CD4-positive, alpha-beta T cell treated with Interferon gamma for 1 hour (primary cell): ENCODE measurements around the gene CDK14.

Experiments
- DNase-seq: peaks from one replicate; pipeline ENCODE4 v3.0.0-alpha.2; 2020

CDK14 gene

DNA sequence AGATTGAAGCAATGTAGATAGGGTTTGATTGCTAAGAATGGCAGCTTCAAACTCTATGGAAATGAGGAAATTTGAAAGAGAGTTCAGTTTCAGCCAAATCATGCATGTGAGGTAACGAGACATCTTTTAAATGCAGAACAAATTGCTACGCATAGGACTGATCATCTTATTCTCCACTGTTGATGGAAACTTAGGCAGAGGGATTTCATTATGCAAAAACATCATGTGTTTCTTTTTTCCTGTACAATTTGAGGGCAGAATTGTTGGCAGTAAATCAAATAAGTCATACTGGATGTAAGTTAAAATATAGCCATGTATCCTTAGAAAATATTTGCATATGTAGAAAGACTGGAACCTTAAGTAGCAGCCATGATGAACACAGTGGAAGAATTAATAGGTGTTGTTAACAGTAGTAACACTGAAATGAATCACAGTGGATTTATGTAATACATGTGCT lies 327.4 kb downstream of the CDK14 start:
- DNase-seq, result no peak

GRCh38 chr7:90928700-90929424 lies 332.7 kb downstream of the CDK14 start:
- DNase-seq, result peak; percentile 23

- no peak for DNase-seq
Observed at GRCh38 chr7:90931986-90932916, 336.1 kb downstream of the CDK14 start.

DNA sequence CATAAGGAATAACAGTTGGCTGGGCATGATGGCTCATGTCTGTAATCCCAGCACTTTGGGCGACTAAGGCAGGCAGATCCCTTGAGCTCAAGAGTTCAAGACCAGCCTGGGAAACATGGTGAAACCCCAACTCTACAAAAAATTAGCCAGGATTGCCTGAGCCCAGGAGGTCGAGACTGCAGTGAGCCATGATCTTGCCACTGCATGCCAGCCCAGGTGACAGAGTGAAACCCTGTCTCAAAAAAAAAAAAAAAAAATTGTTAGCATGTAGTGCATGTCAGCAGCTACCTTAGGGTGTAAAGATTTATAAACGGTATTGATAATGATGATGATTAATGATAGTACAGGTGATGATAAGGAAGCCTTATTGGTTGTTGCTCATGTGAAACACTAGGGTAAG lies 336.9 kb downstream of the CDK14 start:
- DNase-seq, result no peak

- no peak for DNase-seq
Observed at GRCh38 chr7:90933984-90934383, 337.9 kb downstream of the CDK14 start.

DNA sequence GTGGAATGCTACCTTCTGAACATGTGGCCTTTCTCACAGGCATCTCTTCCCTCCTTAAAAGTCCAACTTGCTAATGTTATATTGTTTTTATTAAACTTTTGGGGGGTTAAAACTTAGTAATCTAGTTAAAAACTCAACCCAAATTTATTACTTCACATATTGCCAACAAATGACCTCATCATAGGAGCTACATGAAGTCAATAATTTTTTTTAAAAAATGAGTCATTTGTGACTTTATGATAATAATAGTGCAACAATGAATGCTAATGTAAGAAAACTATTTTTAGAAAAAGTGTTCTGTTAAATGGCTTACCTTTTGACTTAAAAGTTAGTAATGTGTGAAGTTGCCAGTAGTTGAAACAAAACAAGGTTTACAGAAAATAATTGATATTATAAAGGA lies 342.2 kb downstream of the CDK14 start:
- DNase-seq, result no peak

GRCh38 chr7:90939666-90940065 lies 343.5 kb downstream of the CDK14 start:
- no peak for DNase-seq

DNA sequence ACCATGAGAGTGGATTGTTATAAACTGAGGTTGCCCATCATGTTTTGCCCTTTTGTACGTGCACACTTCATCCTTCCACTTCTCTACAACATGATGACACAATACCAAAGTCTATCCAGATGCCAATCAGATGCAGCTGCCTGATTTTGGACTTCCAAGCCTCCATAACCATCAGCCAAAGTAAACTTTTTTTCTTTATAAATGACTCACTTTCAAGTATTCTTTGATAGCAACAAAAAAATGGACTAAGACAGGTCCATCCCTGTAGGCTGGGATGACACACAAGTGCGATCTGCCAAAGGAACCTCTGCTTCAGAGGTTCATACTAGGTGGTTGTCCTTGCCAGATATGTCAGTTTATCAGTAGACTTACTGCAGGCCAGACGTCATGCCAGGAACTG lies 347.9 kb downstream of the CDK14 start:
- no peak for DNase-seq

DNA sequence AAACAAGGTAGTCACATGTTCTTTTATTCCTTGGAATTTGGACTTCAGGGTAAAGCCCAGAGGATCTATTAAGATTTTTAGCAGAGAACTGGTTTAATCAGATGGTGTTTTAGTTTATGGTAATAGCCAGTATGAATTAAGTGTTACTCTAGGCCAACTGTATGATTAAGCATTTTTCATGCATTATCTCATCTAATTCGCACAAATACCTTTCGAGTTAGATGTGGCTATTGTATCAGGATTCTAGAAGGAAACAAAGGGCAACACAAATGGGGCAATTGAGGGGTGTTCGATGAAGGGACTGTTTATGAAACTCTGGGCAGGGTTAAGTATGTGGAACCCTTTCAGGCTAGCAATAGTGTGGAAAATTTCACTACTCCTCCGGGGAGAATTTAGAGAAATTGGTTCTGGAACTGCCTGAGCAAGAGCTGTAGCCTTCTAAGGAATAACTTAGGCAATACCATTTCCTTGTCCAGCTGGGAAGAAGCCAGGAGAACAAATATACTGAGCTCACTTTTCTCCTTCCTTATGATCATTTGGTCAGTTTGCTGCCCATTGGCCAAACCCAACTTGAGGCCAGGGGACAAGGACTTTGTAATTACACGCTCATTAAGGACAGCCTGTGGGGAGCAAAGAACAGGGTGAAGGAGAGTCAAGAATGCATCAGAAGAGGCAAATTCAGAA lies 349.1 kb downstream of the CDK14 start:
- DNase-seq, result no peak

DNA sequence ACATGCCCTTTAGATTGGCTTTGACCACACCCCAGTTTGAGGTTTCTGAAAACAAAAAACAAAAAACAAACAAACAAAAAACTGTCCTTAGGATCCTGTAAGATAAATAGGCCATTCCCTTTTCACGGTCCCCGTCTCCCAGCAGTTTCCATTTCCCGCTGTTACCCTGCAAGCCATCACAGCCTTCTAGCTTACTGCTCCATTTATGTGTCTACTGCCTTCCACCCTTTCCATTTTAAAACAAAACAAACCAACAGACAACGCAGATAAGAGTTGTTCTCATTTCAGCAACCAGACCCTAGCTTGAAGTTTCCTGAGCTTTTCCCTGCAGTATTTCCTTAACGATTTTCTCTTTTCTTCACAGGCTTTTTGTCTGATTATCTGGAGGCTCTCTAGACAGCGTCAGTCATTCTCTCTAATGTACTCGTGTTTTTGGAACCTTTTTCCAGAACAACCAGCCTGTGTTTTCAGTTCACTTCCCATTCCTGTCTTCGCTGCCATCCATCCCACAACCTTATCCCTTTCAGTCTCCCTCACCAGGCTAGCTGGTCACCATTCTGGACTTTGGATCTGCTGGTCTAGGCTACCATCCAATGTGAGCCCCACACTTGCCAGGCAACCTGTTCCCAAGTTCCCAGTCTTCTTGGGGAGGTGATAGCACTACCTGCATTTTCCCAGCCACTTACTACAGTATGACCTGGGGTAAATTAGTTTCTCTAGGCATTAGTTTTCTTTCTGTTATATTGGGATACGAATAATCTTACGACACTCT lies 350.8 kb downstream of the CDK14 start:
- no peak for DNase-seq

GRCh38 chr7:90948085-90948484 lies 352.0 kb downstream of the CDK14 start:
- DNase-seq, result no peak

GRCh38 chr7:90951229-90951628 lies 355.1 kb downstream of the CDK14 start:
- no peak for DNase-seq

GRCh38 chr7:90951986-90952954 lies 356.1 kb downstream of the CDK14 start:
- no peak for DNase-seq

DNA sequence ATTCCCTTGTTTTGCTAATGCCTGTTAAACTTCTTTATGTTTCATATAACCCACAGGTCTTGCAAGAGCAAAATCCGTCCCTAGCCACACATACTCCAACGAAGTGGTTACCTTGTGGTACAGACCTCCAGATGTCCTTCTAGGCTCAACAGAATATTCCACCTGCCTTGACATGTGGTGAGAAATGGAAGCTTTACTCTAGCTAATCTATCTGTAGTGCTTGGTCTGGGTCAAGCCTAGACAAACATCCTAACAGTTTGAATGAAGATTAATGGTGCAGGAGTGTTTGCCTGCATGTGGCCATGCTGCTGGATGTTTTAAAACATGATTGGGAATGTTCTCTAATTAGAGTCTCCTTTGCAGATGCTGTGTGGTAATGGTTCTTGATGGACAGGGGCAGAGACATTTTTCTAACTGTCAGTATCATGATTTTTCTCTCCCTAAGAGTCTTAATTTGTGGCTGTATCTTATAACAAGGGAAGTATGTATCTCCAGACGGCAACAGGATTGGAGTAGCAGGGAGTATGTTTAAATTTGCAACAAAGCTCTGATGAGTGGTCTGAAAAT lies 359.6 kb downstream of the CDK14 start:
- DNase-seq, result no peak

DNA sequence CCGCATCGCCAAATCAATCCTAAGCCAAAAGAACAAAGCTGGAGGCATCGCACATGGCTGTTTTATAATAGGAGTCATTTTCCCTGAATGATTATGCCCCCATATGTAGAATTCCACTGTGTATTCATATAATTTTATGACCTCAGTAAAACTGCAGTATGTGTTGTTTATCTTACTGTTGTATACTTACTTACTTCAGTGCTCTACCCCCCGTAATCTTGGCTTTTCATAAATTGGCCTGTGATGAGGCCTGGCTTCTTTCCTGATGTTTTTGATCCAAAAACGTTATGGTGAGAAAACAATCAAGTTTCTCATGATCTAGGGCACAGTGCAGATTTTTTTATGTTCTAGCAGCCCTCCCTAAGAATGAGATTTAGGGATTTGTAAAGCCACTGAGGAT lies 361.8 kb downstream of the CDK14 start:
- DNase-seq, result no peak

- DNase-seq, result no peak
Observed at GRCh38 chr7:90958647-90959046, 362.5 kb downstream of the CDK14 start.

GRCh38 chr7:90961037-90961725 lies 365.1 kb downstream of the CDK14 start:
- no peak for DNase-seq

DNA sequence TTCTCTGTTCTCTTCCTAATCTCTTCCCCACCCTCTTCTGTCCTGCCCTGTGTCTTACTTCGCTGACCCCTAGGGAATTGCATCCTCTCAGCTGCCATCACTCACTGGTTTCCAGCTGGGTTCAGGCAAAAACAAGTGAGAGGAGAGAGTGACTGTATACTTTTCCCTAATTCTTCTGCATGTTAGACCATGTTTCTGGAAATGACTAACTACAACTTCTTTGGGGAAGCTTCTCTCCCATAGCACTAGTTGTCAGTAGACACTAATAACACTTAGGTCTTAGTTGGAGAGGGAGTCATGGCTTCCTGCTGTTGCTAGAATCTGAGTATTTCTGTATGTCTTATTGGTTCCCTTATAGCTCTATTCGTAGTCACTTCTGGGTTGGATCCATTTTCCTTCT lies 369.1 kb downstream of the CDK14 start:
- DNase-seq, result no peak

DNA sequence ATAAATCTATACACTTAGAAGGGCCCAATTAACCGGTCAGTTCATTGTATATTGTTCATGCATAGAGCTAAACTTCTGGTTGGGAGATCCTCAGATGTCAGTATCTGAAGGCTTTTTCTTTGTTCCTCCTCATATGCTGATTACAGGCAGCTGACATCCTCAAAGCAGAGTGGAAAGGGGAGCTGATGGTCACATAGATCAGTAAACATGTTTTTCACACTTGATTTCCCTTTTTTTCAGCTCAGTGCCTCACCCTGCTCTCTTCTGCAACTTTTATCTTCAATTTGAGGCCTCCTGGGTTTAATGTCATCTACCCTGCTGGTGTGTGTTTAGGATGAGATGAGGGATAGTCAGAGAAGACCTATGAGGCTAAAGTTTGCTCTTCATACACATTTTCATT lies 370.2 kb downstream of the CDK14 start:
- no peak for DNase-seq

GRCh38 chr7:90968871-90969270 lies 372.8 kb downstream of the CDK14 start:
- no peak for DNase-seq
